Nucleus accumbens (tissue), 56 donors: Measurements from ENCODE around the gene PRKG2.
A peak's percentile ranks its signal among the peaks of the same experiment; 100 is the strongest.

ENCODE experiments used
- DNase-seq, 56 donors: peaks; one replicate each; lab custom pipeline; 2025; lab: John Stamatoyannopoulos, UW

Gene PRKG2

DNA sequence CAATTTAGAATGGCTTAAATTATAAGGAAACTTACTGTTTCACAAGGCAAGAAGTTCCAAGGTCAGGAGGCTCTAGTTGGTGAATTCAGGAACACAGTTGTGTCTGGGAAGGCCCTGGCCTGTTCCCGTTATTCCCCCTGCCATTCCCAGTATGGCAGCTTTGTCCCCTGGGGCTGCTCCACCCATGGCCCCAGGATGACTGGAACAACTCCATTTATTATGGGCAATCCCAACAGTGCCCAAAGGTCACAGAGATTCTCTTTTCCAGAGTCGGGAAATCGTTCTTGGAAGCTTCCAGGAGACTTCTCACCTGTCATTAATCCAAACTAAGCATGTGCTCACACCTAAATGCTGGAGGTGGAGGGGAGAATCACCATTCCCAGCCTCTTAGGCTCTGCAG lies 2.8 kb upstream of the PRKG2 start:
- no peak for DNase-seq

GRCh38 chr4:81215931-81216330 lies 909 bp upstream of the PRKG2 start:
- no peak for DNase-seq

- peak in 8 of 56 donors; percentile 3 to 43 (median 10) for DNase-seq
These were observed 710 bp downstream of the PRKG2 start for GRCh38 chr4:81214144-81214880.

- no peak for DNase-seq
These were observed 1.4 kb downstream of the PRKG2 start for GRCh38 chr4:81213671-81214070.

DNA sequence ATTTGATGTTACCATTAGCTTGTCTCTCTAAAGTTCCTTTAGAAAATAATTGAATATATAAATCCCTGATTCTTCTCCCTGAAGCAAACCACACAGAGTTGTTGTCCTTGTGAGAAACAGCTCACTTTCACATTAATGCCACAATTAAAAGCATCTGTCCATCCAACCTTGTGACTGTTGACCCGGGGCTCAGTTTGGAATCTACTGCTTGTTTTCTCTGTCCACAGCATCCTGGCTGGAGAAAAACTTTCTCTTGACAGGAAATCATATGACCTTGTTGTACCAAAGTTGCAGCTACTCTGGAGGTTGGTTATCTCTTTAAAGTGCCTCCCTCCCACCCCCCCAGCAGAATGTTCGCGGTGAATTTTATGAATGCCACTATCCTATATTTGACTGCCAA lies 3.1 kb downstream of the PRKG2 start:
- no peak for DNase-seq

DNA sequence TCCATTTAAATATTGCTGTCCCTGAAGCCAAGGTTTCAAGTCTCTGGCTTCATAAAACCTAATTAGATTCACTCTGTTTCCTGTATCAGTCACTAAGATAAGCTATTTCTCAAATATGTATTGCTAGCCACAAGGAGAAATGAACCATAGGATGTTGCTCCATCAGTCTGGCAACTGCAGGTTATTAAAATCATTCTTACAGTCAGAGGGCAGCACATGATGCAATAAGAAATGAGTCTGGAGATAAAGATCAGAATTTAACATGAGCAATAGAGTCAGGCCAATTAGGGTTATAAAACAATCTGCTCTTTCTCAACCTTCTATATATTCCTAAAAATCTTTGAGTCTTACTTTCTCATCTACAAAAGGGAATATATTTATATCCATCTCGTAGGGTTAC lies 7.2 kb downstream of the PRKG2 start:
- no peak for DNase-seq

DNA sequence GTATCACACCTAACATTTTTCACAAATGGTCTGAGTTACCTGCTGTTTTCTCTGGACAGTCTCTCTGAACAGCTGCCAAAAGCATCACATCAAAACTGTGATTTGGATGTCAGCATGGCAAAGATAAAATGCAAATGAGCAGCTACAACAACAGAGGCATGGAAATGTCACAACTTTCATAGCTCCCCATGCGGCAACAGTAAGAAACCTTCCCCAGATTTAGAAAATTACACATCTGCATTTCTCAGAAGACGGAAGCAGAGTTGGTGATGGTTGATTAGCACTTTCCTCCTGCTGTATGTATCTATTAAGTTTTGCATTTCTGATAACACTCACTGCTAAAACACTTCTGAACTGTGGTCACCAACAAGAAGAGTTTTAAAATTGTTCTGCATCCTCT lies 9.7 kb downstream of the PRKG2 start:
- DNase-seq, result no peak

GRCh38 chr4:81204571-81204970 lies 10.5 kb downstream of the PRKG2 start:
- no peak for DNase-seq

DNA sequence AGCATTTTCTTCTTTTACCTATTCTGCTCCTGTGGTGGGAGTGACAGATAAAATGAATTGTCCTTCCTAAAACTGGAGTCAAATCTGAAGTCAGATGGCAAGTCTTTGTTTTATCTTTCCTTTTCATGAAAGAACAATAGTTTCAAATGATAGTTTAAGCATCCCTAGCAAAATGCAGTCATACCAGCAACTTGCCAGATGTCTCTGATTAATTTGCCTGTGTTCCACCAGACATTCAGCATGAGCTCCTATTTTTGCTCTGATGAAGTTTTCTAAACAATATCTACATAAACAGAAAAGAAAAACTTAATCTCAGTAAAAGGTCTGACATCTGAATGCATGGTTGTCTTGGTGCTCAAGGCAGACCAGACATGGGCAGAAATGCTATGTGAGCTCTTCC lies 15.2 kb downstream of the PRKG2 start:
- no peak for DNase-seq

- DNase-seq, result no peak
These were observed 16.4 kb downstream of the PRKG2 start for GRCh38 chr4:81198609-81199008.

- DNase-seq, result peak in 2 of 56 donors; percentile 10 to 19
These were observed 17.0 kb downstream of the PRKG2 start for GRCh38 chr4:81197864-81198524.

GRCh38 chr4:81196126-81196650 lies 18.8 kb downstream of the PRKG2 start:
- no peak for DNase-seq

GRCh38 chr4:81195475-81195874 lies 19.5 kb downstream of the PRKG2 start:
- DNase-seq, result no peak

- no peak for DNase-seq
These were observed 20.7 kb downstream of the PRKG2 start for GRCh38 chr4:81194286-81194685.

- no peak for DNase-seq
These were observed 34.1 kb downstream of the PRKG2 start for GRCh38 chr4:81180916-81181315.

- DNase-seq, result no peak
These were observed 35.7 kb downstream of the PRKG2 start for GRCh38 chr4:81179326-81179725.

- no peak for DNase-seq
These were observed 41.8 kb downstream of the PRKG2 start for GRCh38 chr4:81173213-81173612.

DNA sequence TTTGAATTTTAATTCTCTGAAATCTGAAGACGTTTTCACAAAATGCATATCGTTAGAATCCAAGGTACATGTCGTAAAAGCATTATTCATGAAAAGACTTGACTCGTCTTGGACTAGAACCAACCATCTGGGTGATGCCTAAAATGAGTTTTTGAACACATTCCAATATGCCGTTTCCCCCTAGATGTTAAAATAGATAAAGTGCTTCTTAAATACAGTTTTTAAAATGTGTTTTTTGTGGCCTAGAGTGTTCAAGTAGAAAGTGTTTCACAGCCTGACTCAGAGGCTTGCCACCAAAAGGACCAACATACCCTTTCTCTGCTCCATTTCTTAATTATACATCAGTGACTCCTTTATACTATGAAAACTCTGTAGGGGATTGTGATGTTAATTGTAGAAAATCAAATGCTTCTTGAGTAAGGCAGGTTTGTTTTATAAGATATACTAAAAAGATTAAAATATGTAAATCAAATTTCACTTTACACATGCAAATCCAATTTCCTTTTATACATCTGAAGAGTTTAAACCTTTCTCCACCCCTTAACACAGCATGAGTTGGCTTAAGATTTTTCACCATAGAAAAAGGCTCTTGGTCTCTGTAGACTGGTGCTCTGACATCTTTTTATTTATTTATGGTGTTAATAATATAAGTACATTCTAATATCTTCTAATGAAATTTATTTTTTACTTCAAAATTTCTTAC lies 48.4 kb downstream of the PRKG2 start:
- no peak for DNase-seq

DNA sequence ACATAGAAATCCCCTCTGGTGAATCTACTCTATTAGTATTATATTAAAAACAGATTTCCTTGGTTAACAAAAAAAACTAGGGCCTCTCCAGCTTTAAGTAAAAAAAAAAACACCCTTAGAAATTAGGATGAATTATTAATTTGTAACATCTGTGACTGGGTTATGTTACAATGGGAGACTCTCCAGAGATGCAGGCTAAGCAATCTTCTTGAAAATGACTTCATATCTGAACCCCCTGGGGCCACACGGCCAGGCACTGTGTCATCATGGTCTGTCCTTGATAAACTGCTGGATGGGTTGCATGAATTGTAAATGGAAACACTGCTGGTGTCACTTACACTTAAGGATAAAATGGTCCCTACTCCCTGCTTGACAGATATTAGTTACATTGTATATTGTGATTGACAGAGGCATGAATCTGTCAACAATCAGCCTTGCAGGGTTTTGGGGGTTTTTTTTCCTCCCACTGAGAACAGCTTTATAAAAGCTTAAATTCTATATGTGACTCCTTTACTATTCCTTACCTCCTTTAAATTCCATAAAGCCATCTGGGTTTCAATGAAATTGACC lies 49.1 kb downstream of the PRKG2 start:
- DNase-seq, result no peak

GRCh38 chr4:81164623-81165416 lies 50.2 kb downstream of the PRKG2 start:
- DNase-seq, result peak in 4 of 56 donors; percentile 3 to 36 (median 10)
